K562 (cell line): ENCODE data around the gene UHMK1. TPM values are rescaled to one million over a fixed set of nuclear protein-coding genes. Genes with fewer than 3 reads are reported as not detected.
A peak's percentile ranks its signal among the peaks of the same experiment; 100 is the strongest.

Experiments used
- ATAC-seq: fragments of 200-7000 bp; cut with Tn5 transposase; 3 replicates; pipeline ENCODE4 v1.9.1; 2020; ENCODE audit warnings: moderate library complexity
- BruUV-seq: library from RNA; stranded (reverse); fragments of 400-500 nt; replicated peaks from 2 replicates; lab custom pipeline; 2021; lab: Mats Ljungman, UMichigan
- CTCF ChIA-PET: fragments of 300-600 bp; formaldehyde crosslinking; extraction: SDS; loops from one replicate; lab custom pipeline; 2021; ENCODE audit warnings: low intra/inter-chr PET ratio; lab: Yijun Ruan, JAX
- POLR2A ChIA-PET: fragments of 300-600, 350-650 bp; sonication (Branson Sonifier 250); formaldehyde crosslinking; extraction: SDS; loops from one replicate; lab custom pipeline; 2021; ENCODE audit warnings: antibody characterized with exemption, inconsistent platforms; lab: Yijun Ruan, JAX
- DNase-seq, 4 experiments: peaks; one replicate each; pipeline versions ENCODE4 v3.0.0 to v3.0.0-alpha.2; 2011 to 2018; ENCODE audit warnings: low spot score in 3 of 4, mixed read lengths in 3 of 4; ENCODE audit errors: extremely low read depth in 1 of 4
- FAIRE-seq: peaks from 2 replicates; lab custom pipeline; 2011; peaks lifted over from hg19 to GRCh38; lab: Jason Lieb, UNC
- H2AFZ ChIP-seq: 2 replicates; pipeline ENCODE4 v1.6.0; 2011; ENCODE audit warnings: low read depth, low read length, control low read depth, inconsistent platforms
- H3K27ac ChIP-seq: fragments of 200-600 bp; 3 replicates; pipeline ENCODE4 v1.8.0; 2011; ENCODE audit warnings: low read depth, mild to moderate bottlenecking, control low read depth, inconsistent platforms, low read length, moderate library complexity, mixed read lengths; ENCODE audit errors: extremely low read depth
- H3K27me3 ChIP-seq, 2 experiments: fragments of 300-600 bp in 1 of 2; 2 replicates in 1 of 2; 3 replicates in 1 of 2; pipeline versions ENCODE4 v1.6.0 to v1.8.0; 2011; ENCODE audit warnings: inconsistent platforms in 2 of 2, low read length in 2 of 2, mild to moderate bottlenecking in 1 of 2, mixed read lengths in 1 of 2, moderate library complexity in 1 of 2; ENCODE audit not compliant: control insufficient read depth in 2 of 2, insufficient read depth in 2 of 2
- H3K36me3 ChIP-seq: fragments of 300-600 bp; 3 replicates; pipeline ENCODE4 v1.8.0; 2011; ENCODE audit warnings: mild to moderate bottlenecking, low read length, inconsistent platforms; ENCODE audit not compliant: control insufficient read depth, insufficient read depth
- H3K4me1 ChIP-seq, 2 experiments: fragments of 200-600 bp in 1 of 2; replicated peaks in 1 of 2; 2 replicates in 1 of 2; 3 replicates in 1 of 2; pipeline versions ENCODE4 v1.5.1 to v1.8.0; 2011; ENCODE audit warnings: inconsistent platforms in 2 of 2, low read length in 2 of 2, mild to moderate bottlenecking in 1 of 2, mixed read lengths in 1 of 2, moderate library complexity in 1 of 2; ENCODE audit not compliant: control insufficient read depth in 2 of 2, insufficient read depth in 2 of 2
- H3K4me2 ChIP-seq: 2 replicates; pipeline ENCODE4 v1.6.1; 2011; ENCODE audit warnings: low read length, control low read depth, inconsistent platforms, mixed read lengths; ENCODE audit not compliant: insufficient read depth
- H3K4me3 ChIP-seq: fragments of 200-600 bp; sonication (generic), shearing (Covaris generic); 2 replicates; pipeline ENCODE4 v1.5.1; 2016; ENCODE audit warnings: control low read depth, inconsistent platforms
- H3K79me2 ChIP-seq: fragments of 200-600 bp; 3 replicates; pipeline ENCODE4 v1.8.0; 2011; ENCODE audit warnings: low read length, inconsistent platforms; ENCODE audit not compliant: control insufficient read depth, insufficient read depth
- H3K9ac ChIP-seq, 2 experiments: 2 replicates each; pipeline versions ENCODE4 v1.6.0 to v1.6.1; 2011; ENCODE audit warnings: low read depth in 2 of 2, low read length in 2 of 2, control low read depth in 1 of 2, inconsistent platforms in 1 of 2, mild to moderate bottlenecking in 1 of 2, mixed read lengths in 1 of 2; ENCODE audit not compliant: insufficient read depth in 1 of 2
- H3K9me1 ChIP-seq: one replicate; pipeline ENCODE4 v1.6.0; 2011; ENCODE audit warnings: inconsistent platforms, mild to moderate bottlenecking, low read length, moderate library complexity; ENCODE audit not compliant: control insufficient read depth, insufficient read depth
- H3K9me3 ChIP-seq: replicated peaks from 2 replicates; pipeline ENCODE4 v1.5.1; 2011; ENCODE audit warnings: low read depth, low read length, inconsistent platforms; ENCODE audit not compliant: control insufficient read depth, insufficient read depth
- H4K20me1 ChIP-seq: replicated peaks from 2 replicates; pipeline ENCODE4 v1.6.1; 2011; ENCODE audit warnings: low read length, inconsistent platforms, mixed read lengths; ENCODE audit not compliant: control insufficient read depth, insufficient read depth
- ARID2 ChIP-seq: fragments of 450-650 bp; IDR thresholded peaks from 2 replicates; pipeline ENCODE4 v1.6.1; 2017; ENCODE audit warnings: antibody characterized with exemption, mild to moderate bottlenecking
- CBX5 ChIP-seq: IDR thresholded peaks from 2 replicates; pipeline ENCODE4 v1.6.1; 2014; ENCODE audit warnings: low read depth, borderline replicate concordance
- CBX8 ChIP-seq: fragments of 200-600 bp; sonication (generic); IDR thresholded peaks from 2 replicates; pipeline ENCODE4 v1.6.1; 2012; ENCODE audit warnings: borderline replicate concordance, mixed run types, low read depth, mild to moderate bottlenecking, moderate library complexity, mixed read lengths, low read length, control low read depth, inconsistent platforms; ENCODE audit not compliant: poor library complexity, severe bottlenecking; ENCODE audit errors: extremely low read depth
- CEBPB ChIP-seq: fragments of 450-650 bp; IDR thresholded peaks from 2 replicates; pipeline ENCODE4 v1.6.1; 2016; ENCODE audit warnings: missing genetic modification characterization, missing compliant biosample characterization
- CXXC5 ChIP-seq: fragments of 250-450 bp; sonication (Bioruptor Pico); IDR thresholded peaks from 2 replicates; pipeline ENCODE4 v1.8.0; 2022; ENCODE audit warnings: inconsistent platforms, mild to moderate bottlenecking, moderate library complexity
- NR2C1 ChIP-seq, 2 experiments: fragments of 450-650 bp; IDR thresholded peaks; 2 replicates each; pipeline ENCODE4 v1.6.1; 2017; ENCODE audit warnings: mild to moderate bottlenecking in 2 of 2, antibody characterized with exemption in 1 of 2, inconsistent platforms in 1 of 2, missing compliant biosample characterization in 1 of 2, missing genetic modification characterization in 1 of 2
- NR2C2 ChIP-seq, 2 experiments: fragments of 200-800 bp in 1 of 2; sonication (Bioruptor generic) in 1 of 2; sonication (generic) in 1 of 2; formaldehyde crosslinking in 1 of 2; IDR thresholded peaks; 2 replicates each; pipeline versions ENCODE4 v1.6.1 to v1.8.0; 2016 to 2022; ENCODE audit warnings: mild to moderate bottlenecking in 1 of 2, missing compliant biosample characterization in 1 of 2, missing genetic modification characterization in 1 of 2, missing genetic modification reagents in 1 of 2
- SRSF3 ChIP-seq: fragments of 200-400 bp; formaldehyde crosslinking; IDR thresholded peaks from 2 replicates; pipeline ENCODE4 v1.6.1; 2016; ENCODE audit warnings: mild to moderate bottlenecking, low read length, moderate library complexity; ENCODE audit not compliant: insufficient read depth
- ZFX ChIP-seq: sonication (generic); formaldehyde crosslinking; IDR thresholded peaks from 2 replicates; pipeline ENCODE4 v1.8.0; 2022; ENCODE audit warnings: mild to moderate bottlenecking, missing genetic modification reagents, moderate library complexity
- ZNF583 ChIP-seq: fragments of 250-450 bp; sonication (Bioruptor Pico); IDR thresholded peaks from 2 replicates; pipeline ENCODE4 v1.4.0; 2020
- WGBS: fragments of 100-300 bp; shearing (Covaris generic); methylation state at CpG from one replicate; pipeline ENCODE4 v1.1.6; 2016; ENCODE audit warnings: low coverage, mixed read lengths; ENCODE audit not compliant: insufficient coverage; ENCODE audit errors: missing lambda C conversion rate; 5-methylcytosine and 5-hydroxymethylcytosine counted together
- in situ Hi-C: fragments of 300-500 bp; cut with MboI; formaldehyde crosslinking; loops from 4 replicates; pipeline ENCODE4 v1.15.0; 2018; ENCODE audit warnings: inconsistent platforms, mixed read lengths
- intact Hi-C: fragments of 100-400 bp; cut with micrococcal nuclease; formaldehyde crosslinking; loops from 2 replicates; pipeline ENCODE4 v1.14.2; 2022
- polyA plus RNA-seq, 8 experiments: library from polyadenylated mRNA; depleted of rRNA in 4 of 8; stranded (reverse) in 5 of 8; unstranded in 3 of 8; fragments of >200 nt; fragmentation: Nextera tagmentation in 2 of 8; fragmentation: Illumina TruSeq in 1 of 8; extraction: Ambion mirVana in 2 of 8; extraction: Trizol in 1 of 8; gene quantifications; 2 replicates each; pipeline versions ENCODE4 v1.2.1 to v1.2.3, GENCODE V29; 2011 to 2014; ENCODE audit warnings: inconsistent platforms in 1 of 8, missing spikeins in 1 of 8
- total RNA-seq, 7 experiments: library from RNA; depleted of rRNA in 6 of 7; stranded (reverse); fragments of >200 nt in 6 of 7; fragmentation: Illumina TruSeq in 2 of 7; extraction: Trizol in 2 of 7; gene quantifications; 2 replicates each; pipeline versions ENCODE4 v1.2.1 to v1.2.3, GENCODE V29; 2011 to 2021; ENCODE audit warnings: low replicate concordance in 1 of 7
- TF ChIP-seq, protein P1 (sequence below): fragments of 250-450 bp; sonication (Bioruptor Pico); IDR thresholded peaks from 2 replicates; pipeline ENCODE4 v1.8.0; 2022; ENCODE audit warnings: inconsistent platforms, mild to moderate bottlenecking, moderate library complexity, borderline replicate concordance
- TF ChIP-seq, protein P2 (sequence below): fragments of 150-350 bp; IDR thresholded peaks from 2 replicates; pipeline ENCODE4 v1.6.1; 2014; ENCODE audit warnings: low read depth, mild to moderate bottlenecking, low read length, borderline replicate concordance
- TF ChIP-seq, protein P3 (sequence below): sonication (generic); IDR thresholded peaks from 2 replicates; pipeline ENCODE4 v1.6.1; 2016

Gene UHMK1
- total and polyA plus RNA-seq, 9 of the 15 experiments (the other 6 are each of a cell fraction or from before 2014, with no cell fraction given) = 13.1 to 72.4 (median 38.3) TPM

- ChIA-PET POLR2A (interaction anchor here (0.6 to 2.5 kb wide), 11 partner anchors 8 to 194 kb away, joined by 3 to 17 read pairs (median 3); no protein-coding TSS in a partner anchor), CTCF (no interaction called here)
- ATAC-seq = peak; percentile 31
- Histone ChIP-seq H3K27ac (peak overlapping the region; percentile 83), H2AFZ (peak overlapping the region; percentile 58; the same call in 1 of the 2 replicates), H3K36me3 (peaks cover 27% of the 10 kb centered on the region), H3K9me3 (no peaks in the 10 kb centered on the region), H3K4me3 (peak overlapping the region; percentile 84), H3K9me1 (no peaks in the 10 kb centered on the region), H3K4me1 (peaks cover 19 to 26% of the 10 kb centered on the region in 2 experiments; a peak in 4 of 5 replicates), H3K4me2 (peak overlapping the region; percentile 93), H3K27me3 (no peaks in the 10 kb centered on the region), H4K20me1 (peaks cover 6% of the 10 kb centered on the region; the same call in 1 of the 2 replicates), H3K79me2 (peaks cover 60% of the 10 kb centered on the region), H3K9ac (peak overlapping the region; percentile 85 to 92; a peak in 3 of 4 replicates)
- peak; percentile 68 for FAIRE-seq
- DNase-seq = peak in 1 of 4 experiments; percentile 62
- in situ Hi-C loops = no loop called here
- intact Hi-C loops = loop anchor here (2.0 kb wide), 1 partner anchor 64 kb away; no protein-coding TSS in a partner anchor
- TSS peak; percentile 39 for BruUV-seq
- 0% methylated on average over 5 of the region's 5 CpGs for WGBS
- no peak for TF ChIP-seq CBX8
- TF ChIP-seq, protein P1, sequence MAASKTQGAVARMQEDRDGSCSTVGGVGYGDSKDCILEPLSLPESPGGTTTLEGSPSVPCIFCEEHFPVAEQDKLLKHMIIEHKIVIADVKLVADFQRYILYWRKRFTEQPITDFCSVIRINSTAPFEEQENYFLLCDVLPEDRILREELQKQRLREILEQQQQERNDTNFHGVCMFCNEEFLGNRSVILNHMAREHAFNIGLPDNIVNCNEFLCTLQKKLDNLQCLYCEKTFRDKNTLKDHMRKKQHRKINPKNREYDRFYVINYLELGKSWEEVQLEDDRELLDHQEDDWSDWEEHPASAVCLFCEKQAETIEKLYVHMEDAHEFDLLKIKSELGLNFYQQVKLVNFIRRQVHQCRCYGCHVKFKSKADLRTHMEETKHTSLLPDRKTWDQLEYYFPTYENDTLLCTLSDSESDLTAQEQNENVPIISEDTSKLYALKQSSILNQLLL = no peak
- no peak for TF ChIP-seq ZNF583 (CRISPR knock-in tag)
- peak; percentile 8; the same call in 1 of the 2 replicates for TF ChIP-seq ARID2
- TF ChIP-seq, protein P2, sequence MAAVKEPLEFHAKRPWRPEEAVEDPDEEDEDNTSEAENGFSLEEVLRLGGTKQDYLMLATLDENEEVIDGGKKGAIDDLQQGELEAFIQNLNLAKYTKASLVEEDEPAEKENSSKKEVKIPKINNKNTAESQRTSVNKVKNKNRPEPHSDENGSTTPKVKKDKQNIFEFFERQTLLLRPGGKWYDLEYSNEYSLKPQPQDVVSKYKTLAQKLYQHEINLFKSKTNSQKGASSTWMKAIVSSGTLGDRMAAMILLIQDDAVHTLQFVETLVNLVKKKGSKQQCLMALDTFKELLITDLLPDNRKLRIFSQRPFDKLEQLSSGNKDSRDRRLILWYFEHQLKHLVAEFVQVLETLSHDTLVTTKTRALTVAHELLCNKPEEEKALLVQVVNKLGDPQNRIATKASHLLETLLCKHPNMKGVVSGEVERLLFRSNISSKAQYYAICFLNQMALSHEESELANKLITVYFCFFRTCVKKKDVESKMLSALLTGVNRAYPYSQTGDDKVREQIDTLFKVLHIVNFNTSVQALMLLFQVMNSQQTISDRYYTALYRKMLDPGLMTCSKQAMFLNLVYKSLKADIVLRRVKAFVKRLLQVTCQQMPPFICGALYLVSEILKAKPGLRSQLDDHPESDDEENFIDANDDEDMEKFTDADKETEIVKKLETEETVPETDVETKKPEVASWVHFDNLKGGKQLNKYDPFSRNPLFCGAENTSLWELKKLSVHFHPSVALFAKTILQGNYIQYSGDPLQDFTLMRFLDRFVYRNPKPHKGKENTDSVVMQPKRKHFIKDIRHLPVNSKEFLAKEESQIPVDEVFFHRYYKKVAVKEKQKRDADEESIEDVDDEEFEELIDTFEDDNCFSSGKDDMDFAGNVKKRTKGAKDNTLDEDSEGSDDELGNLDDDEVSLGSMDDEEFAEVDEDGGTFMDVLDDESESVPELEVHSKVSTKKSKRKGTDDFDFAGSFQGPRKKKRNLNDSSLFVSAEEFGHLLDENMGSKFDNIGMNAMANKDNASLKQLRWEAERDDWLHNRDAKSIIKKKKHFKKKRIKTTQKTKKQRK = no peak
- no peak for TF ChIP-seq ZFX (CRISPR knock-in tag)
- no peak for TF ChIP-seq NR2C2 (CRISPR knock-in tag; IDR thresholded peaks at IDR 0.05)
- TF ChIP-seq NR2C2 (tag; IDR thresholded peaks at IDR 0.05) = peak; percentile 84
- peak; percentile 28; the same call in 1 of the 2 replicates for TF ChIP-seq CEBPB (tag)
- TF ChIP-seq, protein P3, sequence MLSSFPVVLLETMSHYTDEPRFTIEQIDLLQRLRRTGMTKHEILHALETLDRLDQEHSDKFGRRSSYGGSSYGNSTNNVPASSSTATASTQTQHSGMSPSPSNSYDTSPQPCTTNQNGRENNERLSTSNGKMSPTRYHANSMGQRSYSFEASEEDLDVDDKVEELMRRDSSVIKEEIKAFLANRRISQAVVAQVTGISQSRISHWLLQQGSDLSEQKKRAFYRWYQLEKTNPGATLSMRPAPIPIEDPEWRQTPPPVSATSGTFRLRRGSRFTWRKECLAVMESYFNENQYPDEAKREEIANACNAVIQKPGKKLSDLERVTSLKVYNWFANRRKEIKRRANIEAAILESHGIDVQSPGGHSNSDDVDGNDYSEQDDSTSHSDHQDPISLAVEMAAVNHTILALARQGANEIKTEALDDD = 0 out of 2 replicates have a peak, but pooled peaks have one; percentile 38
- peak; percentile 83 for TF ChIP-seq NR2C1 (IDR thresholded peaks at IDR 0.05)
- peak; percentile 82 for TF ChIP-seq NR2C1 (tag; IDR thresholded peaks at IDR 0.05)
- TF ChIP-seq CXXC5 (CRISPR knock-in tag) = no peak
- TF ChIP-seq SRSF3 = no peak
- no peak for TF ChIP-seq CBX5
Observed at GRCh38 chr1:162562470-162562828, 64.8 kb downstream of the UHMK1 start.
